PC-3 (cell line): Measurements from ENCODE around the gene LIMS2. TPM values are rescaled to one million over a fixed set of nuclear protein-coding genes. Genes with fewer than 3 reads are reported as not detected.

Experiments
- ATAC-seq: fragments of 200-7000 bp; cut with Tn5 transposase; 2 replicates; pipeline ENCODE4 v1.9.1; 2020; ENCODE audit warnings: mild to moderate bottlenecking, moderate library complexity
- BruUV-seq: library from RNA; stranded (reverse); fragments of 400-500 nt; replicated peaks from 2 replicates; lab custom pipeline; 2021; lab: Mats Ljungman, UMichigan
- CTCF ChIA-PET: fragments of 300-600 bp; sonication (Branson Sonifier 250); formaldehyde crosslinking; loops from one replicate; lab custom pipeline; 2022; ENCODE audit warnings: antibody characterized with exemption; lab: Charles Lee
- POLR2A ChIA-PET: fragments of 300-600 bp; sonication (Branson Sonifier 250); formaldehyde crosslinking; loops from one replicate; lab custom pipeline; 2022; ENCODE audit warnings: antibody characterized with exemption; ENCODE audit not compliant: unreplicated experiment; lab: Charles Lee
- DNase-seq: peaks from one replicate; pipeline ENCODE4 v3.0.0-alpha.2; 2015
- H2AFZ ChIP-seq: fragments of 300-600 bp; sonication (generic); 2 replicates; pipeline ENCODE4 v1.6.0; 2016; ENCODE audit warnings: antibody characterized with exemption, low read length
- H3F3A ChIP-seq: fragments of 300-600 bp; sonication (generic); one replicate; pipeline ENCODE4 v1.6.0; 2017; ENCODE audit warnings: antibody characterized with exemption, low read length, control low read depth, mild to moderate bottlenecking; ENCODE audit not compliant: unreplicated experiment
- H3K27ac ChIP-seq: fragments of 300-600 bp; sonication (generic); 2 replicates; pipeline ENCODE4 v1.5.1; 2016; ENCODE audit warnings: mild to moderate bottlenecking, low read length
- H3K27me3 ChIP-seq: fragments of 300-600 bp; sonication (generic); 2 replicates; pipeline ENCODE4 v1.6.1; 2016; ENCODE audit warnings: low read length, mixed read lengths
- H3K36me3 ChIP-seq: fragments of 300-600 bp; sonication (generic); 2 replicates; pipeline ENCODE4 v1.6.1; 2016; ENCODE audit warnings: low read depth, mixed run types, low read length, mixed read lengths
- H3K4me1 ChIP-seq: fragments of 300-600 bp; sonication (generic); 2 replicates; pipeline ENCODE4 v1.5.1; 2016; ENCODE audit warnings: low read length; ENCODE audit not compliant: insufficient read depth
- H3K4me2 ChIP-seq: fragments of 300-600 bp; sonication (generic); 2 replicates; pipeline ENCODE4 v1.6.0; 2016; ENCODE audit warnings: low read length
- H3K4me3 ChIP-seq: fragments of 300-600 bp; sonication (generic); 2 replicates; pipeline ENCODE4 v1.5.1; 2016; ENCODE audit warnings: mild to moderate bottlenecking, low read length, mixed read lengths
- H3K79me2 ChIP-seq: fragments of 300-600 bp; sonication (generic); 2 replicates; pipeline ENCODE4 v1.6.1; 2017; ENCODE audit warnings: low read length, mixed read lengths
- H3K9ac ChIP-seq: fragments of 300-600 bp; sonication (generic); 2 replicates; pipeline ENCODE4 v1.6.0; 2016; ENCODE audit warnings: mild to moderate bottlenecking, low read length
- H3K9me2 ChIP-seq: fragments of 300-600 bp; sonication (generic); replicated peaks from 2 replicates; pipeline ENCODE4 v1.6.1; 2016; ENCODE audit warnings: mixed run types, low read length, mixed read lengths
- H3K9me3 ChIP-seq: fragments of 300-600 bp; sonication (generic); 2 replicates; pipeline ENCODE4 v1.6.1; 2016; ENCODE audit warnings: low read length, mixed read lengths
- H4K20me1 ChIP-seq: fragments of 300-600 bp; sonication (generic); 2 replicates; pipeline ENCODE4 v1.6.1; 2016; ENCODE audit warnings: low read length, mixed read lengths
- CTCF ChIP-seq: fragments of 300-600 bp; sonication (generic); conservative IDR thresholded peaks from 2 replicates; pipeline ENCODE4 v1.5.1; 2017; ENCODE audit warnings: antibody characterized with exemption, low read depth, mild to moderate bottlenecking, low read length
- EZH2 ChIP-seq: fragments of 300-600 bp; sonication (generic); IDR thresholded peaks from one replicate; pipeline ENCODE4 v1.6.1; 2017; ENCODE audit warnings: antibody characterized with exemption, mild to moderate bottlenecking, low read length; ENCODE audit not compliant: unreplicated experiment
- EZH2phosphoT487 ChIP-seq: fragments of 300-600 bp; sonication (generic); IDR thresholded peaks from 2 replicates; pipeline ENCODE4 v1.6.1; 2018; ENCODE audit warnings: mild to moderate bottlenecking, antibody characterized with exemption, low read length, borderline replicate concordance
- intact Hi-C: fragments of 100-400 bp; cut with micrococcal nuclease; formaldehyde crosslinking; loops from 2 replicates; pipeline ENCODE4 v1.9.0; 2023
- total RNA-seq: library from RNA; depleted of rRNA; stranded (reverse); fragments of >200 nt; gene quantifications from 2 replicates; pipeline ENCODE4 v1.2.3, GENCODE V29; 2014

The LIMS2 gene
- total RNA-seq, 1 experiment from 2014 or later = 5.0 TPM

GRCh38 chr2:127651381-127651809 is 23.9 kb downstream of the LIMS2 start:
- intact Hi-C loops = no loop called here
- no peak overlapping the region for H3K4me3 ChIP-seq
- POLR2A ChIA-PET = no interaction called here
- H3K27ac ChIP-seq = no peak overlapping the region
- no peak overlapping the region for H2AFZ ChIP-seq
- H3K79me2 ChIP-seq = no peaks in the 10 kb centered on the region
- H3K4me1 ChIP-seq = peaks cover 30% of the 10 kb centered on the region
- no peaks in the 10 kb centered on the region for H3K9me3 ChIP-seq
- DNase-seq = no peak
- H3K4me2 ChIP-seq = no peak overlapping the region
- no peak for TF ChIP-seq EZH2
- TF ChIP-seq EZH2phosphoT487 = no peak
- no peak for TF ChIP-seq CTCF
- no peak overlapping the region for H3K9ac ChIP-seq
- BruUV-seq = no TSS peak
- no peak for ATAC-seq
- H3F3A ChIP-seq = no peaks in the 10 kb centered on the region
- no peaks in the 10 kb centered on the region for H4K20me1 ChIP-seq
- no peaks in the 10 kb centered on the region for H3K9me2 ChIP-seq
- CTCF ChIA-PET = no interaction called here
- H3K36me3 ChIP-seq = no peaks in the 10 kb centered on the region
- H3K27me3 ChIP-seq = no peaks in the 10 kb centered on the region

GRCh38 chr2:127650785-127651380 is 24.4 kb downstream of the LIMS2 start:
- H2AFZ ChIP-seq = no peak overlapping the region

More at GRCh38 chr2:127650785-127651380, 24.4 kb downstream of the LIMS2 start:
- Histone ChIP-seq H3F3A (no peaks in the 10 kb centered on the region), H3K9ac (no peak overlapping the region), H4K20me1 (no peaks in the 10 kb centered on the region), H3K4me2 (no peak overlapping the region), H3K9me3 (no peaks in the 10 kb centered on the region), H3K79me2 (no peaks in the 10 kb centered on the region), H3K27me3 (no peaks in the 10 kb centered on the region), H3K4me3 (no peak overlapping the region), H3K9me2 (no peaks in the 10 kb centered on the region), H3K36me3 (no peaks in the 10 kb centered on the region), H3K4me1 (peaks cover 30% of the 10 kb centered on the region), H3K27ac (no peak overlapping the region)
- BruUV-seq = no TSS peak
- DNase-seq (no peak), ATAC-seq (no peak)
- intact Hi-C loops = no loop called here
- TF ChIP-seq EZH2phosphoT487 = no peak
- no peak for TF ChIP-seq CTCF
- TF ChIP-seq EZH2 = no peak
- POLR2A ChIA-PET = interaction anchor here (0.6 kb wide), 1 partner anchor 151 kb away, joined by 7 read pairs; no protein-coding TSS in a partner anchor
- CTCF ChIA-PET = interaction anchor here (2.3 kb wide), 1 partner anchor 60 kb away, joined by 17 read pairs; no protein-coding TSS in a partner anchor
